Activated CD4-positive, CD25-positive, alpha-beta regulatory T cell treated with anti-CD3 and anti-CD28 coated beads, Interleukin-2, amount 50 U/mL, for 72 hours (primary cell): ENCODE measurements around the gene MAP3K6.
"Not testable (repeated sequence)": the region's sequence is repeated elsewhere in the genome, so short reads cannot be mapped to it uniquely, and the experiment has no call there.

ENCODE experiments used
- DNase-seq: peaks from one replicate; pipeline ENCODE4 v3.0.0; 2021

The MAP3K6 gene

GRCh38 chr1:27366411-27367159, at the start of gene MAP3K6:
Gene MAP3K6, minus strand, starts transcription at chr1:27366961. Its CDS starts 364 bp downstream, at chr1:27366597.
- peak; percentile 49 for DNase-seq

- no peak for DNase-seq
Measured at GRCh38 chr1:27414091-27414490, 47.3 kb upstream of the MAP3K6 start.

- no peak for DNase-seq
Measured at GRCh38 chr1:27413004-27413403, 46.2 kb upstream of the MAP3K6 start.

GRCh38 chr1:27412502-27412901, 45.7 kb upstream of the MAP3K6 start:
- DNase-seq: no peak

- DNase-seq: no peak
Measured at GRCh38 chr1:27410709-27411108, 43.9 kb upstream of the MAP3K6 start.

GRCh38 chr1:27409669-27410068, 42.9 kb upstream of the MAP3K6 start:
- no peak for DNase-seq

GRCh38 chr1:27408151-27408550, 41.4 kb upstream of the MAP3K6 start:
- DNase-seq: no peak

GRCh38 chr1:27406791-27407190, 40.0 kb upstream of the MAP3K6 start:
- not testable (repeated sequence) for DNase-seq

- no peak for DNase-seq
Measured at GRCh38 chr1:27406362-27406680, 39.6 kb upstream of the MAP3K6 start.

- DNase-seq: not testable (repeated sequence)
Measured at GRCh38 chr1:27405598-27406361, 39.0 kb upstream of the MAP3K6 start.

- DNase-seq: no peak
Measured at GRCh38 chr1:27405074-27405473, 38.3 kb upstream of the MAP3K6 start.

GRCh38 chr1:27403931-27404330, 37.2 kb upstream of the MAP3K6 start:
- DNase-seq: no peak

- DNase-seq: no peak
Measured at GRCh38 chr1:27403065-27403726, 36.4 kb upstream of the MAP3K6 start.

- DNase-seq: no peak
Measured at GRCh38 chr1:27402349-27402754, 35.6 kb upstream of the MAP3K6 start.

- no peak for DNase-seq
Measured at GRCh38 chr1:27400963-27401341, 34.2 kb upstream of the MAP3K6 start.

- no peak for DNase-seq
Measured at GRCh38 chr1:27400082-27400962, 33.6 kb upstream of the MAP3K6 start.

GRCh38 chr1:27399251-27400025, 32.7 kb upstream of the MAP3K6 start:
- no peak for DNase-seq

- no peak for DNase-seq
Measured at GRCh38 chr1:27398405-27399149, 31.8 kb upstream of the MAP3K6 start.

- no peak for DNase-seq
Measured at GRCh38 chr1:27397749-27398148, 31.0 kb upstream of the MAP3K6 start.

- no peak for DNase-seq
Measured at GRCh38 chr1:27397110-27397509, 30.3 kb upstream of the MAP3K6 start.

- DNase-seq: peak; percentile 80
Measured at GRCh38 chr1:27395441-27396195, 28.9 kb upstream of the MAP3K6 start.
